HG02852 (cell line): Measurements from ENCODE around the gene MKLN1.
A peak's percentile ranks its signal among the peaks of the same experiment; 100 is the strongest.

Source experiments
- ATAC-seq: cut with Tn5 transposase; IDR thresholded peaks from one replicate; pipeline ENCODE4 v1.9.1; 2021; ENCODE audit warnings: mild to moderate bottlenecking, moderate library complexity; ENCODE audit not compliant: unreplicated experiment

Gene MKLN1

DNA sequence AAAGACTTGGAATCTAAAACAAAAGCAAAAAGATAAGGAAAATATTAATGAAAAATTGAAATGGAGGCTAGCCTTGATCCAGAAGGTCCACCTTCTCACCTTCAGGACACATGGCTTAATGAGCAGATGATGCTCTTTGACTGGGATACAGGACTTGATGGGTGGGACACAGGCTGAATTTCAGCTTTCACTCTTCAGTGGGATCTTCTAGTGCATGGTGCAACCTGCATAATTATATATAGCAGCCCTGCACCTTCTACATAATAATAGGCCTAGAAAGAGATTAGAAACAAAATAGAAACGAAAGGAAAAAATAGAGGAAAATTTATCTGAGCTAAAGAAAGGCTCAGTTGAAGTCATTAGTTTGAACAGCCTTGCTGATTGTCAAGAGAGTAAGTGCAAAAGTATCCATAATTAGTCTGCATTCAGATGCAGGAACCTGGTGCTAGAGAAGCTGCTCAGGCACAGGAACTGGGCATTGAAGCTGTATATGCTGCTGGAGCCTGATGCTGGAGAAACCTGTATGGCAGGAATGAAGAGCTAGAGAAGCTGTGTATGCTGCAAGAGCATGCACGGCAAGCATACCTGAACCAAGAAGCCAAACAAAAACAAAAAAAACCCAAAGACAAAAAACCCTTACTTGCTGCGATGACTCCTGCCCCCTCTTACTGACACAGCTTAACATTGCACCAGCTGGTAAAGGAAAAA, 19.4 kb downstream of the MKLN1 start:
- ATAC-seq = no peak

DNA sequence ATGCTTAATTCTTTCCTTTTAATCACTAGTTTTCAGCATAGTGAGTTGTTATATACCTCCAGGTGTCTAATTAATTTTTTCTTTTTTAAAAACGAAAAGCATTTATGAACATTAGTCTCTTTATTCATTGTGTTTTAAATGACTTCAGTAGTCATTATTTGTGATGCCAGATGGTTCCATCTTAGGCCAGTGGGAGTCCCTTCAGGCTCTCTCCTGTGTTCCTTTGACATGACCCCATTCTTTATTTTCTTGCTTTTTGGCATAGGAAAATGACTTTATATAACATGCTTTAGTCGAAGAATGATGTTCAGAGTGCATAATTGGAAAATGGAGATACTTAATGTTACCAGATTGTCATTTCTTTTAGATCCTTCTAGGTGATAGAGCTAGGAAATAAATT, 24.4 kb downstream of the MKLN1 start:
- no peak for ATAC-seq

DNA sequence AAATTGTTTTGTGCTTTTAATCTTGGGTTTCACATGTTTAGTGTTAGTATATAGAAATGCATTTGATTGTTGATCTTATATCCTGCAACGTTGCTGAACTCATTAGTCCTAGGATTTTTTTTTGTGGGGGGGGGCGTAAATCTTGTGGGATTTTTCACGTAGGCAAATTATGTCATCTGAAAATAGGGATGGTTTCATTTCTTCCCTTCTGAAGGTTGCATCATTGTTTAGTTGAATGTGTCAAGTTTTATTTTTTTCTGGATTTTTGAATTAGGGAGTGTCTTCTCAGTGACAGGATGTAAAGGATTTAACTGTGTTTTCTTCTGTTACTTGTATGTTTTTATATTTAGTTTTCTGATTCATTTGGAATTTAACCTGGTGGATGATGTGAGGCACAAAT, 26.7 kb downstream of the MKLN1 start:
- no peak for ATAC-seq

DNA sequence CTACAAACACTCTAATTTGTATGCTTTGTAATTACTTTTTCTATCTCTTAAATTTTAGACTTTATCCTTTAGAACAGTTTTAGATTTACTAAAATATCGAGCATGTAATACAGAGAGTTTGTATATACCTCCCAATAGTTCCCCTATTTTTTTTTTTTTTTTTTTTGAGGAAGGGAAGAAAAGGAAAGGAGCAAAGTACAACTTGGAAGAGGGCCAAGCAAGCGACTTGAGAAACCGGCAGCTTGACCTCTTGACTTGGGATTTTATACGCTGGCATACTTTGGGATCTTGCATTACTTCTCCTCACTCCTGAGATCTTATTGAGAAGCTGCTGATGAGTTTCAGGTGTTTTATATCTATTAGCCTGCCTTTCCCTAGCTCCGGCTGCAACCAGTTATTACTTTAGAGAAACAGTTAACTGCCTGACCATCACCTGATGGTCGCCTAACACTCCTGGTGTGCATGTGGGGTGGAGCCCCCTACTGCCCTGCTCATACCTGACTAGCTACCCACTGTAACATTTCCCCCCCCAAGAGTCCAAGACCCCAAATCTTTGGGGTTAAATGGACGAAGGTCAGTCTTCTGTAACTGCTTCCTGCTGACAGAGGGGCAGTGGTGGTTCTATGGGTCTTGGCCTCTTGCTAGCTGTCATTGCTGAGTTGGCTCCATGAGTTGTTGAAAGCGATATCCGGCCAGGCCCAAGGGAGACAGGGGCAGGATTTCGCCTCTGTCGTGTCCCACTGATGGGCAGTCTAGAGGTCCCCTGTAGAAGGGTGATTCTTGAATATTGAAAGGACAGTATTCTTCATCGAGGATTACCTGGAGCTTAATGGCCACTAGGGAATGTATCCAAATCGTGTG, 28.5 kb downstream of the MKLN1 start:
- ATAC-seq = no peak

DNA sequence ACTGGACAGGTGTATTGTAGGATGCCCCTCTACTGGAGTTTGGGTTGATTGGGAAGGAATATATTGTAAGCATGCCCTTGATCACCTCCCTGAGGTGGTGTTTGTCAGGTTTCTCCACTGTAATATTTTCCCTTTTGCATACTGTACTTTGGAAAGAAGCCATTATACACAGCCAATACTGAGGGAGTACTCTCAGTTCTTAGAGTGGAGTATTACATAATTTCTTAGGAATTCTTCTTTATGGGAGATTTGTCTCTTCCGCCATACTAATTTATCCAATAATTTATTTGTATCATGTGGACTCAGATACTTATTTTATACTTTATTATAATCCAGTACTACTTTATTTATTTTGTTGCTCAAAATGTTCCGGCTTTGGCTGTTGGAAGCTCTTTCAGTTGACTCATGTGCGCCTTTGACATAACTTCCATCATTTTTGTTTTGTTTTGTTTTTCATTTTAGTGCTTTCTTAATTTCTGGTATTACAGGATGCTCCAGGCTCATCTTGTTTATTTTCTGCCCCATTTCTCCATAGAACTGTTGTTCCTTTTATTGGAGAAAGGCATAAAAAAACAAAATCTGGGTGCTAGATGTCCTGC, 29.7 kb downstream of the MKLN1 start:
- no peak for ATAC-seq

DNA sequence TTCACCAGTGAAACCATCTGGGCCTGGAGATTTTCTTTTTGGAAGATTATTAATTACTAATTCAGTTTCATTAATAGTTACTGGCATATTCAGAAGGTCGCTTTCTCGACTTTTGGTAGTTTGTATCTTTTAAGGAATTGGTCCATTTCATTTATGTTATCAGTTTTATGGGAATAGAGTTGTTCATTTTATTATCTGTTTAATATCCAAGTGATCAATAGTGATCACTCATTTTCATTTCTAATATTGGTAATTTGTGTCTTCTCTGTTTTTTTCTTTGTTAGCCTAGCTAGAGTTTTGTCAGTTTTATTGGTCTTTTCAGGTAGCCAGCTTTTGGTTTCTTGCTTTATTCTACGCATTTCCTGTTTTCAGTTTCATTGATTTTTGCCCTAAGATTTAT, 31.0 kb downstream of the MKLN1 start:
- ATAC-seq = no peak

DNA sequence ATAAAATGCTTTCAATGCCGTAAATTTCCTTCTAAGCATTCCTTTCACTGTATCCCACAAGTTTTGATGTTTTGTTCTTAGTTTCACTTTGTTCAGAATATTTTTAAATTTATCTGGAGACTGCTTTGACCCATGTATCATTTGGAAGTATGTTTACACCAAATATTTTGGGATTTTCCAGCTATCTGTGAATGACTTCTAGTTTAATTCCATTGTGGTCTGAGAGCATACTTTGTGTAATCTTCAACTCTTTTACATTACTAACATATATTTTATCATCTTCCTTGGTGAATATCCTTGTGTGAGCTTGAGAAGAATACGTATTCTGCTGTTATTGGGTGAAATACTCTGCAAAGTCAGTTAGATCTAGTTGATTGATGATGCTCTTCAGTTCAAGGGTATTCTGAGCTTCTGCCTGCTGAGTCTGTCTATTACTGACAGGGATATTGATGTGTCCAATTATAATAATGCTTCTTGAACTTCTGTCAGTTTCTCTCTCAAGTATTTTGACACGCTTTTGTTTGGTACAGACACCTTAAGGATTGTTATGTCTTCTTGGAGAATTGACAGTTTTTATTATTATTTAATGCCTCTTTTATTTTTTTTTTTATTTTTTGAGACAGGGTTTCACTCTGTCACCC, 31.6 kb downstream of the MKLN1 start:
- ATAC-seq = no peak

DNA sequence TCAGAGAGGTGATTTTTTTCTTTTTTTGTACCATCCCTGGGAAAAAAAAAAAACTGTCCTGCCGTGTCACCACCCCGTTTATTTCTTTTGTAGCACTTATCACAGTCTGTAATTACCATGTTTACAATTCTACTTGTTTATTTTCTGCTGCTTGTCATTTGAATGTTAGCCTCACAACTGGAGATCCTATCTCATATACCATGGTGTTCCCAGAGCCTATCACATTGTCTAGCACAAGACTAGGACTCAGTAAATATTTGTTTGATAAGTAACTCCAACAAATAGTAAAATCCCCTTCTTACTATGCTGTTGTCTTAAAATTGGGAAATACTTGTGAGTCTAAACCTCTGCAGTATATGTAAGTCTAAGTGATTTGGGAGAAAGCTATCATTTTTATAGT, 36.0 kb downstream of the MKLN1 start:
- ATAC-seq = no peak

DNA sequence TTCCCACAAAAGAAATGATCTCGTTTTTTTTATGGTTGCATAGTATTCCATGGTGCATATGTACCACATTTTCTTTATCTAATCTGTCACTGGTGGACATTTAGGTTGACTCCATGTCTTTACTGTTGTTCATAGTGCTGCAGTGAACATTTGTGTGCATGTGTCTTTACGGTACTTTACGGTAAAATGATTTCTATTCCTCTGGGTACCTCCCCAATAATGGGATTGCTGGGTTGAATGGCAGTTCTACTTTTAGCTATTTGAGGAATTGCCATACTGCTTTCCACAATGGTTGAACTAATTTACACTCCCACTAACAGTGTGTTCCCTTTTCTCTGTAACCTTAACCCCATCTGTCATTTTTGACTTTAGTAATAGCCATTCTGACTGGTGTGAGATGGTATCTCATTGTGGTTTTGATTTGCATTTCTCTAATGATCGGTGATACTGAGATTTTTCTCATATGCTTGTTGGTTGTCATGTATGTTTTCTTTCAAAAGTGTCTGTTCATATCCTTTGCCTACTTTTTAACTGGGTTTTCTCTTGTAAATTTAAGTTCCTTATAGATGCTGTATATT, 37.2 kb downstream of the MKLN1 start:
- ATAC-seq = no peak

DNA sequence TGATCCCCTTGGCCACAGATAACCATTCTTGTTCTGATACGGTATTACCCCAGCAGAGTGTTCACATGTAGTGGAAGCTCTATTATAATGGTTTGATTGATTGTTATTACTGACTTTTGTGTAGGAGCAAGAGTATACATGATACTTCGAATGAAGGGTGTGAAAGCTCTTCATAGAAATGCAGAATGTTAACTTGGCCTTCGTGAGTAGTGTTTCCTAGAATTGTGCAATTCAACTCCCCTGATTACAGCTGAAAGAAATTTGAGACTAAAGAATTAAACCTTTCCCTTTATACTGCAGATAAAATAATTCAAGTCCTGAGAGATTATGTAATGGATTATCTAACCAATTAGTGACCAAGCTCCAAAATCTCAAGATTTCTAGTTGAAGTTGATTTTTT, 38.2 kb downstream of the MKLN1 start:
- no peak for ATAC-seq

DNA sequence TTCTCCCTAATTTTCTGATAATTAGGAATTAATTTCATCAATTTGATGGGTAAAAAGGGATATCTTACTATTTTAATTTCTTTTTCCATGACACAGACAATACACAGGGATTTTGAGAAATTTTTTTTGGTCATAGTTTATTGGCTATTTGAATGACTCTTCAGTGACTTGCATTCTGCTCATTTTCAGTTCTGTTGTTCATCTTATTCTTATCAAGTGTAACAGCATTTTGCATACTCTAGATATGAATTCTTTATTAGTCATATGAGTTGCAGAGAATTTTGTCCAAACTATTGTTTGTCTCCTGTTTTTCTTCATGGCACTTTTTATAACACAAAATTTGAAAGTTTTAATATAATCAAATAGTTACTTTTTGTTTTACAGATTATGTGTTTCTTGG, 41.7 kb downstream of the MKLN1 start:
- ATAC-seq = no peak

DNA sequence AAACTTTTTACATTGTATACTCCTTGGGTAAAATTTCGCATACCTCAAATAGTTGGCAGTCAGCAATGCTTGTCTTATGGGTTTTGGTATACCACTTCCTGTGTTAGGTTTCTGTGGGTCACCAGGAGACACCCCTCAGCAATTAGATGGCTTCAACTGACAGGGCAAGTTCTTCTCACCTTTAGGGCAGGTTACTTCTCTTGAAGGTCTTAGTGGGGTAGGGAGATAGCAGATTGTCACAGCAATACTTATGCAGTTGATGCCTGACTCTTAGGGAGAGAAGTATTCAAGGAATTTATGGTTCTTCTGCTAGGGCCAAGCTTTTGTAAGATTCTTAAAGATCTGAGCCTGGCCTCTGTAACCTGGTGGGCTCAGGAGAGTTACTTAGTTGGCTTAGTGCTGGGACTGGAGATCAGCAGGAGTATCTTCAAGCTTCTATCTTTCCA, 42.9 kb downstream of the MKLN1 start:
- peak; percentile 60 for ATAC-seq

DNA sequence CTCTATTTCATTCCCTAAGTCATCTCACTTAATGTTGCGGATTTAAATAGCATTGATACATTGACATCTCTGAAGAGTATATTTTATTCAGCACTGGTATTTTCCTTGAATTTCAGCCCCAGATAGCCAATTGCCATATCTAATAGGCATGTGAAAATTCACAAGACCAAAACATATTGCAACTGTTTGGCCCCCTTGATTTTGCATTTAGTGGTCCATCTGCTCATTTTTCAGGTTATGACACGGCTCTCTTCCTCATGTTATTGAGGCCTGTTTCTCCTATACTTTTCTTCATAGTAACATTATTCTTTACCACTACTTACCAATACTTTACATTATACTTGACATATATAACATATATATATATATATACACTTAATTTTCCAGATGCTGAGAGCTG, 43.7 kb downstream of the MKLN1 start:
- no peak for ATAC-seq

DNA sequence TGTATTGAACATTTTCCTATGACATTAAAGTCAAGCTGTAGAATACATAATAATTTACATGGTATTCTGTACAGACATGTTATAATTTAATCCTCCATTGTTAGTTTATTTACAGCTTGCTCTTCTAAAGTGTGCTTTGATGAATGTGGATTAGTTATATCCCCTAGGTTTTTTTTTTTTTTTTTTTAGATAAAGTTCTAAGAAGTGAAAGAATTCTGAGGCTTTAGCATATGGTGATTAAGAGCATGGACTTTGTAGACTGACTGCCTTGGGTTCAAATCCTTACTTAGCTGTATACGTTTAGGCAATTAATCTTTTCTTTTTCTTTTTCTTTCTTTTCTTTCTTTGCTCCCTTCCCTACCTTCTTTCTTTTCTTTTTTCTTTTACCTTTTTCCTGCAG, 44.9 kb downstream of the MKLN1 start:
- no peak for ATAC-seq

DNA sequence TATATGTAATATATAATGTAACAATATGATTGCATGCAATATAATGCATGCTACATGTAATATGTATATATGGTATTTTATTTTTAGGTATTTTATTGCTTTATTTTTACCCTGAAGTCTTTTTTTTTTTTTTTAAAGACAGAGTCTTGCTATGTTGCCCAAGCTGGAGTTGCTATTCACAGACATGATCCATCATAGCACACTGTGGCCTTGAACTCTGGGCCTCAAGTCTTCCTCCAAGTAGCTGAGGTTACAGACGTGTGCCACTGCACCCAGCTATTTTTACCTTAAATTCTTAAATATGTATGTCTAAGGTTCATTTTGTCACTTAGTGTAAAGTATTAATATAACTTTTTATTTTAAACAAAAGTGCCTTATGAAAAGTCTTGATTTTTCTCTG, 47.1 kb downstream of the MKLN1 start:
- ATAC-seq = no peak

DNA sequence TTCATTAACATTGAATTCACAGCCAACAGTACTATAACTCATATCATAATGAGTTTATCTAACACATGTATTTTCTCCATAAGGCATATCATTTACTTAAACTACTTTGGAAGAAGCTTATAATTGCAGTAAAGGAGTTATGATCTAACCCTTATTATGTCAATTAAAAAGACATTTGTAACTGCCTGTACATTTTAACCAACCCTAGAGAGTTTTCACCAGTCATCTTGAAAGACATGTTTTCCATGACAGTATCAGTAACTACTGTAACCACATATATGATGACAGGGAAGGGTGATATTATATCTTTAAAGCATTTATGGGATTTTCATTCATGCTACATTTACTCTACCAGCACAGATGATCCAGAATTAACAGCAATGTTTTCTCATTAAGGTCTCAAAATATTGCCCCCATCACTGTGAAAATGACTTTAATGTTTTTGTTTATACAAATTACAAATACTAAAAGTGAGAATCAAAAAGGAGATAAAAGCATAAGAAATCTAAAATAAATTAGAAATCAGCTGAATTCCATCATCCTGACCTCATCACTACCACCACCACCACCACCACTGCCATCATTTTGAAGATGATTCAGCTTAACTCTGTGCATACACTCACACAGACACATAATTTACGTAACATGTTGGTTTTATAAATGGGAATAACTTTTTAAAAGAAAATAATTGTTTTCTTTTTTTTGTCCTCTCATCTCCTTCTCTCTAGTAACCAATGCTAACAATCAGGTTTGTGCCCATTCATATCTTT, 53.6 kb downstream of the MKLN1 start:
- no peak for ATAC-seq

DNA sequence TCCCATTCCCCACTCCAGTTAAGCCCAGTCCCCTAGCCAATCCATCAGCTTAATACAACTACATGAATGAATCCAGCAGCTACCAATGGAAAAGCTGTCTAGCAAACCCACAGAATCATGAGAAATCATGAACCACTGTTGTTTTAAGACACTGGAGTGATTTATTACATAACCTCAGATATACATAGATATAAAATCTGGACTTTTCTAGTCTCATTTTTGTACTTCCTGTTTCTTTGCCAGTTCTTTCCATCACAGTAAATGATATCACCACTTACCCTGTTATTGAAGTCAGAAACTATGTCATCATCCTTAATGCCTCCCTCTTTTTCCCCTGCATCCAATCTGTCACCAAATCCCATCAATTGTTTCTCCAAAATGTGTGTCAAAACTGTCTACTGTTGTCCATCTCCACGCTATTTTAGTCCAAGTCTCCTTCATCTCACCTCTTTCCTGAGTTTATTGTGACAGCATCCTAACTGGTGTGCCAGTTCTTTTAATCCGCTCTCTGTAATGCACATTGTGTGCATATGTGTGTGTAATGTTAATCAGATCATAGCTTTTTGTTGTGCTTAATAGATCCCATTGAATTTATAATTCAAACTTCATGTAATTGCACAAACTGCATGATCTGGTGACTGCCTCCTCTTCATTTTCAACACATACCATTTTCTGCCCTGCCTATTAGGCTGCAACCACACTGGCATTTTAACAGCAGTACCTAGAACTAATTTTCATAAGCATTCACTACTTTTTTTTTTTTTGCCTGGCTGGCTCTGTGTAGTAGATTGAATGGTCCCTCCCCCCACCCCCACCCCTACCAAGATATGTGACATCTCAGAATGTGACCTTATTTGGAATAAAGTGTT, 56.0 kb downstream of the MKLN1 start:
- ATAC-seq = no peak

DNA sequence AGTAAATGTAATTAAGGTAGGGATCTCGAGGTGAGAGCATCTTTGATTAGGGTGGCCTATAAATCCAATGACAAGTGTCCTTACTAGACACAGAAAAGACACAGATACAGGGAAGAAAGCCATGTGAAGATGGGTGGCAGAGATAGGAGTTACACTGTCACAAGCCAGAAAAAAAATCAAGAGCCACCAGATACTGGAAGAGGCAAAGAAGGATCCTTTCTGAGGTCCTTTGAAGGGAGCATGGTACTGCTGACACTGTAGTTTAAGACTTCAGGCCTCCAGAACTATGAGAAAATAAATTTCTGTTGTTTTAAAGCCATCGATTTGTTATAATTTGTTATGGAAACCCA, 56.6 kb downstream of the MKLN1 start:
- no peak for ATAC-seq

DNA sequence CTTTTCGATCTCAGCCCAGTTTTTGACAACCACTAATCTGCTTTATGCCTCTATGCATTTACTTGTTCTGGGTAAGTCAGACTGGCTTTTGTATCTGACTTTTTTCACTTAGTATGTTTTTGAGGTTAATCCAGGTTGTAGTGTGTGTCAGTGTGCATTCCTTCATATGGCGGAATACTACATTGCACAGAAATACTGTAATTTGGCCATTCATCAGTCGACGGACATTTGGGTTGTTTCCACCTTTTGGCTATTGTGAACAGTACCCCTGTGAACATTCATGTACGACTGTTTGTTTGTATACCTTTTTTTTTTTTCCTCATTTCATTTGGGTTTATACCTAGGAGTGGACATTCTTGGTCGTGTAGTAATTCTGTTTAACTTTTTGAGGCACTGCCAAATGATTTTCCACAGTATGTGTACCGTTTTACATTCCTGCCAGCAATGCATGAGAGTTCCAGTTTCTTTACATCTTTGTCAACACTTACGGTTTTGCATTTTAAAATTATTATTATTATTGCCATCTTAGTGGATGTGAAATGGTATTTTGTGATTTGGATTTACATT, 57.4 kb downstream of the MKLN1 start:
- ATAC-seq = no peak
